Stomach (tissue), 4 donors: ENCODE data around the gene UBAC2.

Experiments used
- EP300 ChIP-seq: sonication (generic); formaldehyde crosslinking; IDR thresholded peaks from one replicate; pipeline ENCODE4 v1.6.1; 2017; ENCODE audit warnings: antibody characterized with exemption
- POLR2A ChIP-seq, 4 donors: fragments of 450-650 bp; IDR thresholded peaks; one replicate each; pipeline ENCODE4 v1.6.1; 2016; ENCODE audit warnings: antibody characterized with exemption in 4 of 4, control low read depth in 2 of 4, mild to moderate bottlenecking in 1 of 4, moderate library complexity in 1 of 4
- TF ChIP-seq, protein P1 (sequence below), 7 experiments: fragments of 450-650 bp in 4 of 7; fragments of 200-600 bp in 3 of 7; sonication (generic) in 3 of 7; IDR thresholded peaks; one replicate each; pipeline ENCODE4 v1.5.1; 2016 to 2019; ENCODE audit warnings: antibody characterized with exemption in 7 of 7, control low read depth in 2 of 7, mild to moderate bottlenecking in 1 of 7

DNA sequence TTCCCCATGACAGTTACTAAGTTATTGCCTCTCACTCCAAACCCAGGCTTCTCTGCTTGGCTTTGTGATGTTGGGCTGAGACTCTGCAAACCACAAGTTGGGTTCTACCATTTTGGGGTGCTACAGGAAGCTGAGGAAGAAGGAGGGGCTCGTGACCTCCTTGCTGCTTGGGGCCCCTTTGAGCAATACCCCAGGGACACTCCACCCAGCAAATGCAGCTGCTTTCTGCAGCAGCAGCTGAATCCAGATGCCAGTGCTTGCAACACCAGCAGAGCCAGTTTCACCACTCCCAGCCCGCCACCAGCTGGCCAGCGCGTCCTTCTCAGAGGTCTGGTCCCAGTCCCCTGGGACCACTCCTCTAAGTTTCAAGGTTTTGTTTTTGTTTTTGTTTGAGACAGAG lies 22.0 kb upstream of the UBAC2 start:
- TF ChIP-seq, protein P1, sequence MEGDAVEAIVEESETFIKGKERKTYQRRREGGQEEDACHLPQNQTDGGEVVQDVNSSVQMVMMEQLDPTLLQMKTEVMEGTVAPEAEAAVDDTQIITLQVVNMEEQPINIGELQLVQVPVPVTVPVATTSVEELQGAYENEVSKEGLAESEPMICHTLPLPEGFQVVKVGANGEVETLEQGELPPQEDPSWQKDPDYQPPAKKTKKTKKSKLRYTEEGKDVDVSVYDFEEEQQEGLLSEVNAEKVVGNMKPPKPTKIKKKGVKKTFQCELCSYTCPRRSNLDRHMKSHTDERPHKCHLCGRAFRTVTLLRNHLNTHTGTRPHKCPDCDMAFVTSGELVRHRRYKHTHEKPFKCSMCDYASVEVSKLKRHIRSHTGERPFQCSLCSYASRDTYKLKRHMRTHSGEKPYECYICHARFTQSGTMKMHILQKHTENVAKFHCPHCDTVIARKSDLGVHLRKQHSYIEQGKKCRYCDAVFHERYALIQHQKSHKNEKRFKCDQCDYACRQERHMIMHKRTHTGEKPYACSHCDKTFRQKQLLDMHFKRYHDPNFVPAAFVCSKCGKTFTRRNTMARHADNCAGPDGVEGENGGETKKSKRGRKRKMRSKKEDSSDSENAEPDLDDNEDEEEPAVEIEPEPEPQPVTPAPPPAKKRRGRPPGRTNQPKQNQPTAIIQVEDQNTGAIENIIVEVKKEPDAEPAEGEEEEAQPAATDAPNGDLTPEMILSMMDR (IDR thresholded peaks at IDR 0.05) = no peak
- TF ChIP-seq POLR2A (IDR thresholded peaks at IDR 0.05) (no peak), EP300 (no peak)
